ENCODE results near the gene STXBP5. TPM values are rescaled to one million over a fixed set of nuclear protein-coding genes. Genes with fewer than 3 reads are reported as not detected.

Gene STXBP5
- total RNA-seq, 1 experiment from 2014 or later: 10.1 TPM

- intact Hi-C loops (cut with micrococcal nuclease; ENCODE audit: unreplicated experiment): no loop called here
- CTCF ChIA-PET: no interaction called here
Observed at GRCh38 chr6:147341486-147341885, 137.3 kb downstream of the STXBP5 start.

GRCh38 chr6:147345902-147346301 is 141.7 kb downstream of the STXBP5 start:
- no peak overlapping the region for H3K4me3 Mint-ChIP-seq (ENCODE audit: low read depth, unreplicated experiment)
- no peak for DNase-seq
- H3K27ac Mint-ChIP-seq (ENCODE audit: unreplicated experiment): no peak overlapping the region
- CTCF ChIA-PET: no interaction called here
- intact Hi-C loops (cut with micrococcal nuclease; ENCODE audit: unreplicated experiment): no loop called here
- H3K4me1 Mint-ChIP-seq (ENCODE audit: low read depth, unreplicated experiment): peaks cover 7% of the 10 kb centered on the region
- no TSS peak for BruUV-seq (replicated peaks)
- H3K9me3 Mint-ChIP-seq (ENCODE audit: low read depth, unreplicated experiment): no peaks in the 10 kb centered on the region
- H3K36me3 Mint-ChIP-seq (ENCODE audit: insufficient read depth, unreplicated experiment): no peaks in the 10 kb centered on the region
- TF ChIP-seq CTCF (IDR thresholded peaks at IDR 0.05; ENCODE audit: unreplicated experiment): no peak
- H3K27me3 Mint-ChIP-seq (ENCODE audit: unreplicated experiment): no peaks in the 10 kb centered on the region

More at GRCh38 chr6:147341486-147341885, 137.3 kb downstream of the STXBP5 start:
- no peak for TF ChIP-seq CTCF (IDR thresholded peaks at IDR 0.05; ENCODE audit: unreplicated experiment)
- no peak overlapping the region for H3K27ac Mint-ChIP-seq (ENCODE audit: unreplicated experiment)
- no peaks in the 10 kb centered on the region for H3K36me3 Mint-ChIP-seq (ENCODE audit: insufficient read depth, unreplicated experiment)
- no peak overlapping the region for H3K4me3 Mint-ChIP-seq (ENCODE audit: low read depth, unreplicated experiment)
- BruUV-seq (replicated peaks): no TSS peak
- H3K27me3 Mint-ChIP-seq (ENCODE audit: unreplicated experiment): no peaks in the 10 kb centered on the region
- DNase-seq: no peak
- no peaks in the 10 kb centered on the region for H3K9me3 Mint-ChIP-seq (ENCODE audit: low read depth, unreplicated experiment)
- H3K4me1 Mint-ChIP-seq (ENCODE audit: low read depth, unreplicated experiment): peaks cover 7% of the 10 kb centered on the region

- CTCF ChIA-PET: no interaction called here
- H3K27ac Mint-ChIP-seq (ENCODE audit: unreplicated experiment): no peak overlapping the region
- H3K4me3 Mint-ChIP-seq (ENCODE audit: low read depth, unreplicated experiment): no peak overlapping the region
- BruUV-seq (replicated peaks): no TSS peak
- no peaks in the 10 kb centered on the region for H3K4me1 Mint-ChIP-seq (ENCODE audit: low read depth, unreplicated experiment)
- no peaks in the 10 kb centered on the region for H3K9me3 Mint-ChIP-seq (ENCODE audit: low read depth, unreplicated experiment)
- no peak for DNase-seq
- H3K36me3 Mint-ChIP-seq (ENCODE audit: insufficient read depth, unreplicated experiment): no peaks in the 10 kb centered on the region
- no peak for TF ChIP-seq CTCF (IDR thresholded peaks at IDR 0.05; ENCODE audit: unreplicated experiment)
- no peaks in the 10 kb centered on the region for H3K27me3 Mint-ChIP-seq (ENCODE audit: unreplicated experiment)
- intact Hi-C loops (cut with micrococcal nuclease; ENCODE audit: unreplicated experiment): no loop called here
Observed at GRCh38 chr6:147347179-147347881, 143.1 kb downstream of the STXBP5 start.

GRCh38 chr6:147347882-147348575 is 143.8 kb downstream of the STXBP5 start:
- H3K27me3 Mint-ChIP-seq (ENCODE audit: unreplicated experiment): no peaks in the 10 kb centered on the region
- no peak overlapping the region for H3K4me3 Mint-ChIP-seq (ENCODE audit: low read depth, unreplicated experiment)
- intact Hi-C loops (cut with micrococcal nuclease; ENCODE audit: unreplicated experiment): no loop called here
- no peak overlapping the region for H3K27ac Mint-ChIP-seq (ENCODE audit: unreplicated experiment)
- DNase-seq: no peak
- no peak for TF ChIP-seq CTCF (IDR thresholded peaks at IDR 0.05; ENCODE audit: unreplicated experiment)
- no peaks in the 10 kb centered on the region for H3K36me3 Mint-ChIP-seq (ENCODE audit: insufficient read depth, unreplicated experiment)
- CTCF ChIA-PET: no interaction called here
- H3K4me1 Mint-ChIP-seq (ENCODE audit: low read depth, unreplicated experiment): no peaks in the 10 kb centered on the region
- BruUV-seq (replicated peaks): no TSS peak
- no peaks in the 10 kb centered on the region for H3K9me3 Mint-ChIP-seq (ENCODE audit: low read depth, unreplicated experiment)

Measured in Calu3 (cell line).